ENCODE results near the gene RNF41.
A peak's percentile ranks its signal among the peaks of the same experiment; 100 is the strongest.

RNF41 gene

GRCh38 chr12:56186957-56187356 lies 34.8 kb downstream of the RNF41 start:
- Mint-ChIP-seq H3K27ac (peak overlapping the region; percentile 85), H3K36me3 (peaks cover 6% of the 10 kb centered on the region), H3K9me3 (no peaks in the 10 kb centered on the region), H3K27me3 (no peaks in the 10 kb centered on the region), H3K4me3 (peak overlapping the region; percentile 90), H3K4me1 (peaks cover 38% of the 10 kb centered on the region)

- H3K4me1 Mint-ChIP-seq, result no peaks in the 10 kb centered on the region
- peaks cover 20% of the 10 kb centered on the region for H3K36me3 Mint-ChIP-seq
Observed at GRCh38 chr12:56178347-56178746, 43.4 kb downstream of the RNF41 start.

DNA sequence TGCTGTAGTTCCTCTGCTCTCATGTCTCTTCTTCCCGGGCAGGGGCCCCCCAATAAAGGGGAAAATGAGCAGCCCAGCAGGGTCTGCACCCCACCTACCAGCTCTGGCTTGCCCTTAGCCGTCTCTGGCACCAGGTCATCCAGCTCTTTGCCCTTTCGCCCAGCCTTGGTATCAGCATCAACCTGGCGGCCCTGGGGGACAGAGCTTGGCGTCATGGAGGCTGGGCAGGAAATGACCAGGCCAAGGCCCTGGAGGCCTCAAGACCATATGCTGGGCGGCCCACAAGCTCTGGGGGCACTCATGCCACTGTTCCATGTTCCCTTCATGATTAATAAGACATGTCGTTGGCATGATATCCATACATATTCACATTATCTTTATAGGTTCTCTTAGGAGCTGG lies 48.9 kb downstream of the RNF41 start:
- H3K36me3 Mint-ChIP-seq, result peaks cover 20% of the 10 kb centered on the region
- H3K9me3 Mint-ChIP-seq, result no peaks in the 10 kb centered on the region
- no peak overlapping the region for H3K4me3 Mint-ChIP-seq
- no peak overlapping the region for H3K27ac Mint-ChIP-seq
- H3K27me3 Mint-ChIP-seq, result no peaks in the 10 kb centered on the region
- H3K4me1 Mint-ChIP-seq, result no peaks in the 10 kb centered on the region

More at GRCh38 chr12:56178347-56178746, 43.4 kb downstream of the RNF41 start:
- Mint-ChIP-seq H3K27ac (no peak overlapping the region), H3K9me3 (no peaks in the 10 kb centered on the region), H3K4me3 (no peak overlapping the region), H3K27me3 (no peaks in the 10 kb centered on the region)

GRCh38 chr12:56169229-56169759 lies 52.4 kb downstream of the RNF41 start:
- H3K27ac Mint-ChIP-seq, result no peak overlapping the region
- no peaks in the 10 kb centered on the region for H3K9me3 Mint-ChIP-seq
- peaks cover 16% of the 10 kb centered on the region for H3K36me3 Mint-ChIP-seq
- H3K4me3 Mint-ChIP-seq, result no peak overlapping the region
- no peaks in the 10 kb centered on the region for H3K27me3 Mint-ChIP-seq
- no peaks in the 10 kb centered on the region for H3K4me1 Mint-ChIP-seq

DNA sequence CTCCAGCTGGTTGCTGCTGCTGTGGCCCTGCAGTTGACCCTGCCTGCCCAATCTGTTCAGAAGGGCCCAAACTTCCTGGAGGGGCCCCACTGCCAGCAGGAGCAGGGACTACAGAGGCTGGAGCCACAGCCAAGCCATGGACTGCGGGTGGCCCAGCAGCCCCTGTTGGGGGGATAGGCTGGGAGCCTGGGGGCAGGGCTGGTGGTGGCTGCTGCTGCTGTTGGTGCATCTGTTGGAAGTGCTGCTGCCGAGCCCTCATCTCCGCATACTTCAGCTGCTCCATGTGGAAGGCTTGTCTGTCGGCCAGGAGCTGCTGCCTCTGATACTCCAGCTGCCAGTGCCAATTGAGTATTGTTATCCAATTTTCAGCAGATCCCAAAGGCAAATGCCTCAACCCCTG lies 56.4 kb downstream of the RNF41 start:
- Mint-ChIP-seq H3K27me3 (no peaks in the 10 kb centered on the region), H3K27ac (peak overlapping the region; percentile 62), H3K9me3 (no peaks in the 10 kb centered on the region), H3K36me3 (peaks cover 17% of the 10 kb centered on the region), H3K4me3 (no peak overlapping the region), H3K4me1 (peaks cover 14% of the 10 kb centered on the region)

GRCh38 chr12:56164345-56164729 lies 57.4 kb downstream of the RNF41 start:
- Mint-ChIP-seq H3K36me3 (peaks cover 12% of the 10 kb centered on the region), H3K4me3 (no peak overlapping the region), H3K27ac (peak overlapping the region; percentile 48), H3K4me1 (peaks cover 24% of the 10 kb centered on the region), H3K27me3 (no peaks in the 10 kb centered on the region), H3K9me3 (no peaks in the 10 kb centered on the region)

DNA sequence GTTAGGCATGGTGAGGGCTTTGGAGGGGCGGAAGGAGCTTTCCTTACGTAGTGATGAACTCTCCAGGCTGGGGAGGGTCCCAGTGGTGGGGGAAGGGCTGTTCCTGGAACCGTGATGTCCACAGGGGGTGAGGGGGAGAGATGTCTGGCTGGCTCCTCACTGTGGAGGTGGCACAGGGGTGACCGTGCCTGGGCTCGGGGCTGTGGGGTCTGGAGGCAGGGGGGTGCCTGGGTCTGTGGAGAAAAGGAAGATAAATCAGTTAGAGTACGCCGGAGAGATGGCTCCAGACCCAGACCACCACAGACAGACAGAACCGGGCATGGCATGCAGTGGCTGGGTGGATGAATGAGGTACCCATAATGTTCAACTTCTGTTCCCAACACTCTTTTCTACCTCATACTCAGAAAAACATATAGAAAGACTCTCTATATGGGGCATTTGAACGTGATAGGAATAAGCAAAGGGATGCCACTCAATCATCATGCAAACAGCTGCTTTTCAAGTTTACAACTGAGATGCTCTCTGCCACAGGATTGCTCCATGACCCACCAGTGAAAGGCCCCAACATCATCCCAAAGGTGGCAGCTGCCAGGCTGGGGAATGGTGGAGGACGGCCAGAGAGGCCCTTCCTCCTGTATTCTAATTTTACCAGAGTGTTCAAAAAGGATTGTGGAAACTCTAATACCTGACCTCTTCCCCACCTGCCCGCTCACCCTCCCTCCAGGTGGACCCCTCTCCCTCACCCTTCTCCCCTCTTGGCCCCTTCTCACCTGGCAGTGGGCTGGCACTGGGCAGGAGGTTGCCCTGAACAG lies 58.0 kb downstream of the RNF41 start:
- peak overlapping the region; percentile 48 for H3K27ac Mint-ChIP-seq
- H3K36me3 Mint-ChIP-seq, result peaks cover 17% of the 10 kb centered on the region
- H3K4me1 Mint-ChIP-seq, result peaks cover 29% of the 10 kb centered on the region
- H3K9me3 Mint-ChIP-seq, result no peaks in the 10 kb centered on the region
- H3K27me3 Mint-ChIP-seq, result no peaks in the 10 kb centered on the region
- H3K4me3 Mint-ChIP-seq, result no peak overlapping the region

DNA sequence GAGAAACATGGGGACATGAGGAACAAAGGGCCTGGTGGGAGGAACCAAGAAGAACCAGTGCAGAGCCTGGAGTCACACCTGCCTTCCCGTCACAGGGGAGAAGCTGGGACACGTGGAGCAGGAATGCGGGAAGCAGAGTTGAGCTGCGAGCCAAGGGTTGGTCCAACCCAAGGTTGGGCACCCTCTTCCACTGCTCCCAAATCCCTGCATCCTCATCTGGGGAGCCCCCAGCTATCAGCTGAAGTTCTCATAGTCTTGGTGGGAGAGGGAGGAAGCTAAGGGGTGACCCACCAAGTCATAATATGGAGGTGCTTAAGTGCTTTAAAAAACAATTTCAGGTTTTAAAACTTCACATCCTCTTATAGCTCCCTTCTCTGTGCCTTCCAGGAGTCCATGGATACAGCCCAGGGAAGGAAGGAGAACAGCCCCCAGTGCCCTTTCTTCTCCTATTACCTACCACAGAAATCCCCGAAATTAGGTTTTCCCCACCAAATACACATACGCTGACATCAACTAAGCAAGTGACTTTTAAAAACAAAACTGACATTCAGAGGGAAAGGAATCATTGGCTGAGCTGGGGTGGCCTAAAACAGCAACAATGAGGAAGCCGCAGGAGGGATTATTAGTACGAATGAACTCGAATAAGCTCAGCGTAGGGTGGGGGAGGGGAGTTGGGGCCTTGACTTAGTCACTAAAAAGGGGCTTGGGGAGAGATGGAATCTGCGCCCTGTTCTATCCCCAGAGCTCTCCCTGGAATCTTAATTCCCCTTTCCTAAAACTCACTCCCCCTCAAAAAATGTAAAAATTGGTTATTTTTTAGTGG lies 59.0 kb downstream of the RNF41 start:
- Mint-ChIP-seq H3K4me3 (no peak overlapping the region), H3K36me3 (peaks cover 14% of the 10 kb centered on the region), H3K4me1 (peaks cover 30% of the 10 kb centered on the region)

DNA sequence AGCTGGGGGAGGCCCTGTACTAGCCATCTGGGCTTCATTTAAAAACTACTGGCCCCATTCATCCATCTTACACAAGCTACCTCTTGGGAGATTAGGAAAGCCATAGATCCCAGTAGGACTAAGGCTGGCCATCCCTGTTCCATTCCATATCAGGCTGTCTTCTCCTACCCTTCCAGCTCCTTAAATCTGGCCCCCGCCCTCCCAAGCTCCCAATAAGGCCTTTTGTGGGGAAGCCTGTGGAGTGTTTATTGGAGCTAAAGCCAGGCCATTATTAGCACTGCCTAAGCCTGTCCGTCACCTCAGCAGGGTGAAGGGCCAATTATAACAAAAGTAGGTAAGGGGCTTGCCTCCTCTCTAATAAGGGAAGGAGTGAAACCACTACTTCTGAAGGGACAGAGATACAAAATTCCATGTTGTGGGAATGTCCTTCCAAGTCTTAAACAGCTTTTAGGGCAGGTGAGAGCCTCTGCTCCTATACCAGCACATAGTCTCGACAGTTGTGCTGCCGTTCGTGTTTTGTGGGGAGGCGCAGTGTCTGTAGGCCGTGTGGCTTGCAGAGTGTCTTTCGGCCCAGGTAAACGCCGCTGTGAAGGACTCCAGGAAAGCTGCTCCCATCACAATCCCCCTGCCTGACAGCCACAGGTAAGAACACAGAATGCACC lies 59.9 kb downstream of the RNF41 start:
- H3K36me3 Mint-ChIP-seq, result peaks cover 14% of the 10 kb centered on the region
- no peaks in the 10 kb centered on the region for H3K27me3 Mint-ChIP-seq
- H3K4me1 Mint-ChIP-seq, result peaks cover 38% of the 10 kb centered on the region
- H3K27ac Mint-ChIP-seq, result peak overlapping the region; percentile 87
- peak overlapping the region; percentile 53 for H3K4me3 Mint-ChIP-seq
- no peaks in the 10 kb centered on the region for H3K9me3 Mint-ChIP-seq

More for the DNA sequence above, 59.0 kb downstream of the RNF41 start:
- Mint-ChIP-seq H3K27ac (peak overlapping the region; percentile 47), H3K9me3 (no peaks in the 10 kb centered on the region), H3K27me3 (no peaks in the 10 kb centered on the region)

GRCh38 chr12:56160894-56161689 lies 60.6 kb downstream of the RNF41 start:
- H3K27me3 Mint-ChIP-seq, result no peaks in the 10 kb centered on the region
- peak overlapping the region; percentile 91 for H3K4me3 Mint-ChIP-seq
- peaks cover 14% of the 10 kb centered on the region for H3K36me3 Mint-ChIP-seq
- peak overlapping the region; percentile 87 for H3K27ac Mint-ChIP-seq
- no peaks in the 10 kb centered on the region for H3K9me3 Mint-ChIP-seq
- peaks cover 38% of the 10 kb centered on the region for H3K4me1 Mint-ChIP-seq

GRCh38 chr12:56160193-56160763 lies 61.4 kb downstream of the RNF41 start:
- Mint-ChIP-seq H3K27ac (peak overlapping the region; percentile 87), H3K4me1 (peaks cover 42% of the 10 kb centered on the region)

GRCh38 chr12:56159482-56160192 lies 62.1 kb downstream of the RNF41 start:
- peaks cover 44% of the 10 kb centered on the region for H3K4me1 Mint-ChIP-seq
- no peaks in the 10 kb centered on the region for H3K27me3 Mint-ChIP-seq
- H3K9me3 Mint-ChIP-seq, result no peaks in the 10 kb centered on the region

More at GRCh38 chr12:56160193-56160763, 61.4 kb downstream of the RNF41 start:
- Mint-ChIP-seq H3K27me3 (no peaks in the 10 kb centered on the region), H3K36me3 (peaks cover 11% of the 10 kb centered on the region), H3K9me3 (no peaks in the 10 kb centered on the region), H3K4me3 (peak overlapping the region; percentile 91)

GRCh38 chr12:56158926-56159461 lies 62.7 kb downstream of the RNF41 start:
- Mint-ChIP-seq H3K36me3 (peaks cover 11% of the 10 kb centered on the region), H3K27me3 (no peaks in the 10 kb centered on the region), H3K27ac (peak overlapping the region; percentile 87), H3K4me1 (peaks cover 44% of the 10 kb centered on the region), H3K4me3 (peak overlapping the region; percentile 91), H3K9me3 (no peaks in the 10 kb centered on the region)

More at GRCh38 chr12:56159482-56160192, 62.1 kb downstream of the RNF41 start:
- Mint-ChIP-seq H3K4me3 (peak overlapping the region; percentile 91), H3K27ac (peak overlapping the region; percentile 87), H3K36me3 (peaks cover 11% of the 10 kb centered on the region)
